Stimulated activated CD4-positive, alpha-beta T cell treated with anti-CD3 and anti-CD28 coated beads, Interleukin-15, amount 100 ng/mL, for 24 hours (primary cell): ENCODE results near the gene UBAP1.
"Not testable (repeated sequence)": the region's sequence is repeated elsewhere in the genome, so short reads cannot be mapped to it uniquely, and the experiment has no call there.

Experiments used
- DNase-seq: peaks from one replicate; pipeline ENCODE4 v3.0.0-alpha.2; 2020

Gene UBAP1

DNA sequence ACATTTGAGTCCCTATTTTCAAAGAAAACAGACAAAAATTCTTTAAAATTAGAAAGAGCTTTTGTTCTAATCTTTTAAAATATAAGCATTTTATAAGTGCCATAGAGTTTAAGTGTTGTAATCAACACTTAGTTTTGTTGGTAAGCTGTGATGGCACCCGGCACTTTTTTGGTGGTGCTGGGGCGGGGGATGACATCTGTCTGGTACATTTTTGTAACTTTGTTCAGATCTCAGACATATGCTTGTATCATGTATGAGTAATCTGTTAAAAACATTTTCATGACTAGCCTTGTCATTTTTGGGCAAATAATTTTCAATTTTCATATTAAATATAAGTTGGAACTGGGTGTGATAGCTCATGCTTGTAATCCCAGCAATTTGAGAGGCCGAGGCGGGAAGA lies 51.7 kb downstream of the UBAP1 start:
- DNase-seq, result no peak

DNA sequence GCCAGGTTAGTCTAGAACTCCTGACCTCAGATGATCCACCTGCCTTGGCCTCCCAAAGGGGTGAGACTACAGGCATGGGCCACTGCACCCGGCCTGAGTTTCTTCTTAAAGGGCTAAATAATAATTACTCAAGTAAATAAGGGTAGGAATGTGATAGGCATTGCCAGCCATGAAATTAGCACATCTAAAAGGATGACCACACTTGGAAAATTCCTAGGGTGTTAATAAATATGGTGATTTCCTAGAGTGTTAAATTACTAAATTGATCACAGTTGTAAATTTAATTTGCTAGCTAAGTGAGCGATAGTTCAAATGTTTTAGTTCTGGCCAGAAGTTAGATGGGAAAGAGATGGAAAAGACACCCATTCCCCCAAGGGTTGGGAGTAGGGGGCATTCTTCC lies 53.4 kb downstream of the UBAP1 start:
- DNase-seq, result no peak

DNA sequence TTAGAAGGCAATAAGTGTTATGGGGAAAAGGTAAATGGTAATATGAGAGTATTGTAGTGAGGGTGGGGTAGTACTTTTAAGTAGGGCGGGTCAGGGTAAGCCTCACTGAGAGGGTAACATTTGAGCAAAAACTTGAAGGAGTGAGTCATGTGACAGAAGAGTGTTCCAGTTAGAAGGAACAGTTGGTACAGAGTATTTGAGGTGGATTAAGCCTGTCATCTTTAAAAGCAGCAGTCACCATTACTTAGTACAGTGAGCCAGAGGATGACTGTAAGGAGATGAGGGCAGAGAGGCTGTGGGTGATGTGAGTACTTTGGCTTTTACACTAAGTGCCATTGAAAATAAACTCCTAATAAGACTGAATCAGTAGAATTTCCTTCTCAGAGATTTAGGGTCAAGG lies 54.8 kb downstream of the UBAP1 start:
- no peak for DNase-seq

DNA sequence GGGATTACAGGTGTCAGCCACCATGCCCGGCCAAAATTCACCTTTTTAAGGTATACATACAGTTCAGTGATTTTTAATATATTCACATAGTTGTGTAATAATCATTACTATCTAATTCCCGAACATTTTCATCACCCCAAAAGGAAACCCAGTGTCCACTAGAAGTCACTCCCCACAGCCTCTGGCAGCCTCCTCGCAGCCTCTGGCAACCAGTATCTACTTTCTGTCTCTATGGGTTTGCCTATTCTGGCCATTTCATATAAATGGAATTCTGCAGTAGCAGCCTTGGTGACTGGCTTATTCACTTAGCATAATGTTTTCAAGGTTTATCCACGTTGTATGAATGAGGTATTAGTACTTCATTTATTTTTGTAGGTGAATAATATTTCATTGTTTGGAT lies 59.0 kb downstream of the UBAP1 start:
- DNase-seq, result no peak

DNA sequence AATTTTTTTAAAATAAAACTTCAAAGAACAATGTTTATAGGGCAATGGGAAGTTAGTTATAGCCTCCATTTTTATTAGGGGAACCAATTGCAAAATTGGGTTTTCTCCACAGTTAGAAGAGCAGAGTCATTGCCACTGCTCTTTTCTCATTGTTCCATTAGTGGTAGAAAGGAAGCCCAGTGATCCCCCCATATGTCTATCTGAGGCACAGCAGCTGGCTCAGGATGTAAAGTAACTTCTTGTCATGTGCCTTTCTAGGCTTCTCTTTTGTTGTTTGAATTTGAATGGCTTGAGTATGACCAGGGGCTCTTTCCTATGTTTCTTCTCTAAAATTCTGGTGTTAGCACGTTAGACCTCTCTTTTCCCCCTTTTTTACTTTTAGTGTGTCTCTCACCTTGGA lies 61.2 kb downstream of the UBAP1 start:
- DNase-seq, result no peak

DNA sequence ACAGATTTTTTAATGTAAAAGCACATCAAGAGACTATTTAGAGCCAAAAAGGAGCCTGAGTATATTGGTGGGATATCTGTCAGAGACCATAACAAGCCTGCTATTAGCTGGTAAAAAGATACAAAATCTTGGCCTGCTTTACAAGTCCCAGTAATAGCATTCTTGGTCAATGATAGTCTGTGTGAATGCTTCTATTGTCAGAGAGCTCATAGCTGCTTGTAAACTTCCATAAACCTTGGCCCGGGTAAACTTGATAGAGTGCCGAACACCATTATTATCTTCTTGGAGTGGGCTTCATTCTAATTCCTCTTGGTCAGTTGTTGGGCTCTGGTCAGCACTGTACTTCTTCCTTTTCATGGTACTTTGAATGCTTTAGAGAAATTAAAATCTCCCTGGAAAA lies 64.0 kb downstream of the UBAP1 start:
- no peak for DNase-seq

DNA sequence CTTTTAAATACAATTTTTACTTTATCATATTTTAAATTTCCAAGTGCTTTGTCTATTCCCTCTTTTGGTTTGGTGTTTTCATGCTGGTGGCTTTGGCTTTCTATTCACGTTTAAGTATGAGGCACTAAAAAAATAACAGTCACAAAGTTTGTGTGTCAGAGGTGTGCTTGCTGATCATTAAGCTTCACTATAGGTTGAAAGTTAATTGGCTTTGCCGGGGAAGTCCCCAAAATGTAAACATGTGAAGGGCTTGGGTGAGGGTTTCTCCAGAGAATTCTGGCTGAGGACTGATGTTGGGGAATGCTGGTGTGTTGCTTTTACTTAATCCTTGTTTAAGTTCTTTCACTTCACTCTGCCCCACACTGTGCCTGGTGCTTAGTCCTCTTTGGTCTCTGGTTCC lies 66.4 kb downstream of the UBAP1 start:
- not testable (repeated sequence) for DNase-seq

DNA sequence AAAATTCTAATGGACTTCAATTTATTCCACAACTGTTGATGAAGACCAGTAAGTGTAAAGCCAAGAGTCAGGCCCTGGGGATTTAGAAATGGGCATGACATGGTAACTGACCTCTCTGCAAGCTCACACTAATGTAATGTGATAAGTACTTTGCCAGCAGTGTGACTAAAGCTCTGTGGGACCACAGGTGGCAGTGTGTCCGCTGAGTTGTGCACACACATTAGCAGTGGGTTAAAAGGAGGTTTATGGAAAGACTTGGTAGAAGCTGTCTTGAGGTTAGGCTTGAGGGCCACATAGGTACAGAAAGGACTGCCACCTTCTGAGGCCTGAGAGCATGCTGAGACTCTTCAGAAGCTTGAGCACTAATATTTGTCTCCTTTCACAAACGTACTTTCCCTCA lies 67.6 kb downstream of the UBAP1 start:
- DNase-seq, result no peak

DNA sequence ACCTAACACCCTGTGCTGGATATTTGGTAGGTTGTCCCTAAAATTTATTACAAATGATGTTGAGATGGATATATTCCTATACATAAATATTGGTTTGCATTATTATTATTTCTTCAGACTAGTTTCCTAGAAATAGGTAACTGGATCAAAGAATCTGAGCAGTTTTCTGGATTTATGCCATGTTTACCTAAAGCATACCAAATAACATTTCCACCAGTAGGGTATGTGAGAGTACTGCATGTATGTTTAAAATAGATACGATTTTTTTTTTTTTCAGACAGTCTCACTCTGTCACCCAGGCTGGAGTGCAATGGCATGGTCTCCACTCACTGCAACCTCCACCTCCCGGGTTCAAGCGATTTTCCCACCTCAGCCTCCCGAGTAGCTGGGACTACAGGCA lies 68.9 kb downstream of the UBAP1 start:
- not testable (repeated sequence) for DNase-seq

DNA sequence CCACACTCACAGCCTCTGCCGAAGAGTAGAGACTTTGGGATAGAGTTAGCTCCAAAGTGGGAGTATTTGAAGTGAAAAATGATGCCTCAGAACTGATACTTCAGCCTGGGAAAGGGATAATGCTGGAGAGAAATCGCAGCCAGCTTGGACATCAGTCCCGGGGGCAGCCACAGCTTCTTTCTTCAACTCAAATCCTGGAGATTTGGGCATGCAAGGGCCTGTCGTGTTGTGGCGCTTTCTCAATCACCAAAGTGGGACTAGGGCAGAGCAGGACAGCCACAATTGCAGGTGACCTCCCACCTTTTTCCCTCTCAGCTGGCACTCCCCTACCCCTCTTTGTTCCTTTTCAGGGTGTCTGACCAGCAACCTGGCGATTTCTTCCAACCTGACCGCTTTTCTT lies 70.4 kb downstream of the UBAP1 start:
- no peak for DNase-seq

DNA sequence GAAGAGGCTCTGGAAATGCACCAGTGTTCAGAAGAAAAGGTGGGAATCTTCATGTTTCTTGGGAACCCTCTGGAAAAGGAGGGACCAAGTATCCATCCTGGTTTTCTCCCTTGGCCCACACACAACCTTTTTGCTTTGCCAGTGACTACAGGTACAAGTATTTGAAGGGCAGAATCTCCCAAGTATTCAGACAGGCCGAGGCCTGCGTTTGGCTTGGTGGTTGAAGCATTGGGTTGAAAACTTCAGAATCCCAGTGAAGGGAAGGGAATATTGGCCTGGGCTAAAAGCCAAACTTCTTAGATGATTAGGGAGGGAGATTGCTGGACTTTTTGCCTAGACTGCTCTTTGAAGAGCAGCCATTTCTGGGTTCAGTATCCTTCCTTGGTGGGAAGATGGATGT lies 71.9 kb downstream of the UBAP1 start:
- no peak for DNase-seq

DNA sequence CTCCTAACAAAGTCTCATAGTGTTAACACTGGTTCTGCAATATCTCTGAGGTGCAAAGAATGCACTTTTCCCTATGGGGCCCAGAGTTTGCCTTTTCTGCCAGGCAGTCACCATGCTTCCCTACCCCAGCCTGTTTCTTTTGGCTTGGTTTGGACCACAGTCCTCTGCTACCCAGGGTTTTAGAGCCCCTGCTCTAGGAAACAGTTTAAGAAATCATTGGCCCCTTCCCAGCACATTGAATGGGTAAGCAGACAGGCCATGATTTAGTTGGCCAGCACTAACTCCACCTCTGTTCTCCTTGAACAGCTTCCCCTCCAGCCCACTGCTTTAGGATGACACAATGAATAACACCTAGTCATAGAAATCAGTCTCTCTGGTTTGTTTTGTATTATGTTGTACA lies 73.2 kb downstream of the UBAP1 start:
- no peak for DNase-seq

DNA sequence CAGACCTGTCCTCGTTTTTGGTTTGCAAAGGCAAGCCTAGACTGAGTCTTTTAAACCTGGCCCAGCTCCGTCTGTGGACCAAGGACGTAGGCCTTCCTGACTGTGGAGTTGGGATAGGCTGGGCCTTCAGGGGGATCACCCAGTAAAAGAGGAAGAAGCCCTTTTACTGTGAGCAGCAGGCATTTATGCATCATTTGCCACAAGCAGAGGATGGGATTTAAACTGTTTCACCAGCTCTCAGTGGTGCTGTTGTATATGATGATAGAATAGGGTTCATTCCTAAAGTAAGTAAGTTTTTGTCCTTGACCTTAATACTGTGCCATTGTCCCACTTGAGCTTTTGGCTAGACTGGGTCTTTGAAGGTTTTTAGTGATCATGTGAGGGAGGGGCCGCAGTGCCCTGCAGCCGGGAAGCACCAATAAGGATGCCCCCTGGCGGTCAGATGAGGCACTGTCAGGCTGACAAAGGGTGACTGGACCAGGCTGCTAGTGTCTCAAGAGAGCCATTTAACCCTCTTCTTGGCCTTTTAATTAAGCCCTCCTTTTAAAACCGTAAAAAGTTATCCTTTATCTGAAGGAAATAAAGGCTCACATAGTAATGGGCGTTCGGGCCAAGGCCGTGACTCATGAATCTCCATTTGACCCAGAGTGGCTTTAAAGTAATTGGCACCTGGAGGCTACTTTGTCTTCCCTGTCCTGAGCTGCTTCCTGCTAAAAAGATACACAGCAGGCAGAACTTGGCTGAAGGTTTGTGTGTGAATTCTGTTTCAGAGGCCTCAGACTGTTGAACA lies 74.0 kb downstream of the UBAP1 start:
- DNase-seq, result peak; percentile 63

DNA sequence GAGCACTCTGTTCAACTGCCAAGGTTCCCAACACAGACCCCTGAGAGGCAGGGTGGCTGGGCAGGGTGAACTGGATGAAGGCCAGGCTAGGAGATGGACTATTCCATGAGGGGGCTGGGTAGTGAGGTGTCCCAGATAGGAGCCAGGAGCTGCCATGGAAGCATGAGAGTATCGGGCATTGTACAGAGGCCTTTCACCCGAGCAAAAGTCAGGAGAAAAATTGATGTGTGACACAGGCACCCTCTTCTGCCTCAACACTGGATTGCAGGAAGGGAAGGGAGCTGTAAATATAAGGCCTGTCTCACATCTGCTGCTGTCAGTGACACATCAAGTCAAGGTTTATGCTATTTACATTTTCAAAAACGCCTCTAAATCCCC lies 74.6 kb downstream of the UBAP1 start:
- no peak for DNase-seq

DNA sequence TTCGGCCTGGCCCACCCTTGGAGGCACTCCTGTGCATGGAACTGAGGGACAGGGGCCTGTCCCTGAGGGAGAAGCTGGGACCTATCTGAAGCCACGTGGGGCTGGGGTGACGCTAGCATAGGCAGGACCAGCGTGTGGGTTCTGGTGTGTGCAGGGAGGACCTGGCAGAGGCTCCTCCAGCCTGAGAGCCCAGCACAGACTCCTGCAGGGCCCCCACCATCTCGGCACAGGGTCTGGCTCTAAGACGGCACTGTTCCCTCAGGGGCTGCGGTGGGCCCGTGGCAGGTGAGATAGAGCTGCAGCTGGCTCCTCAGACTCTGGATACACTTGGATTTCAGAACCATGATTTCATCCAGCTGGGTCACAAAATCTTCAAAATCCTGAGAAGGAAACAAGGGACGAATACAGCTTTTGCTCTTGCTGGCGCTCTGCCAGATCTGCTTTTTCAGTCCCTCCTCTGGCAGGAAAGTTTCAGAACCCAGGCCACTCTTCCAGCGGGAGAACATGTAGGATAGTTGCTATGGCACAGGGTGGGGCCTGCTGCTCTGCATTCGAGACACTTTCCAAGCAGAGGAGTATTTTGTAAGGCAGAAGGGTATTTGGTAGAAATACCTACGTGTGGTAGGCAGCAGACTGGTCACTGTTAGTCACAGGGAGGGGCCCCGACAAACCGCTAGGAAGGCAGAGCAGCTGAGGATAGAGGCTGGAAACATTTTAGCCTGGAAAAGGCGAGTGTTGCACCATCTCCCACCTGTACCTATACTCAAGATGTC lies 75.5 kb downstream of the UBAP1 start:
- no peak for DNase-seq

DNA sequence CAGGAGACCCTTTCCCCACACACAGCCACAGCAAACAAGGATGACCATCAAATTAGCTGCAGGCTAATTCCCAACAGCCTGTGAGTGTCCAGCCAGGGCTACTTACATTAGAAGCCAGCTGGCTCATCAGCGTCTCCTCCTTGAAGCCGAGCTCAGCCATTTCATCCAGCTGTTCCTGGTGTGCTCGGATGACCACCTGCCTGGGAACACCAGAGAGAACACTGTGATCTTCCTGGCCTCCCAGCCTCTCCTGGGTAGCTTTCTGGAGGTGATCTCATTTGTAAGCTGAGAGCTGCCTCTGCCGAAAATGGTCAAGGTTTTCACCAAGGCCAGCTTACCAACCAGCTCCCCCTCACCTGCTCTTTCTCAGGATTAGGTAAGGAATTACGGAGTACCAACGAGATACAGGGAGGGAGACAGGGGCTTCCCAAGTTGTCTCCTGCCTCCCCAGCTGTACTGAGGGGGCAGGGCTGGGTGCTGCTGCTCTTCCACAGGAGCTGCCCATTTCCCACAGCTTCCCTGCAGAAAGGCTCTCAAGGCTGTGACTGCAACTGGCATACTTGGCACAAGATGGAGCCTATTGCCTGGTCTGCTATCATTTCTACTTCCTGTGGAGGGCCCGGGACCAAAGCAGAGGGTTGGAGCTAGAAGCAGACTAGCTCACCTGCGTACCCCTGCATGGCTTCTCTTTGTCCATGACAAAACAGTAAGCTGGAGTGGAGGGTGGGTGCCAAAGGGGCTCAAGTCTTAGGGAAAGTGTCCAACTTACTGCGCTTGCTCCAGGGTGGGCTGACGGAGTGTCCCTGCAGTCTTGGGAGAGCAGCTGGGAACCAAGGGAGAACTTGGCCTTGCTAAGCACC lies 76.4 kb downstream of the UBAP1 start:
- DNase-seq, result no peak

DNA sequence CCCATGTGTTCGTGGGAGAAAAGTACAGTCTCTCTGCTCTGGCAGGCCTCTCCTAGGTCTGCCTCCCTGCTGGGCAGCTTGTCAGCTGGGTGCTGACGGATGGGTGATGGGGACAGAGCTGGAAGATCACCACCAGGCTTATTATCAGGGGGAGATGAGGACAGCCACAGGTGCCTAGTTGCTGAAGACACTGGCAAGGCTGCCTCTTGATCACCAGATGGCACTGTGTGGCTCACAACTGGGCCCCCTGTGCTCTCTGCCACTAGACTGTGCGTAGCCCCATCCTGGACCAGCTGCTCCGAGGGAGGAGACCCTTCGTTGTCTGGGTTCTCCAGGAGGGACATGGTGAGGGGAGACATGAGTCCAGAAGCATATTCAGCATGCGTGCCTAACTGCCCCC lies 77.3 kb downstream of the UBAP1 start:
- no peak for DNase-seq

DNA sequence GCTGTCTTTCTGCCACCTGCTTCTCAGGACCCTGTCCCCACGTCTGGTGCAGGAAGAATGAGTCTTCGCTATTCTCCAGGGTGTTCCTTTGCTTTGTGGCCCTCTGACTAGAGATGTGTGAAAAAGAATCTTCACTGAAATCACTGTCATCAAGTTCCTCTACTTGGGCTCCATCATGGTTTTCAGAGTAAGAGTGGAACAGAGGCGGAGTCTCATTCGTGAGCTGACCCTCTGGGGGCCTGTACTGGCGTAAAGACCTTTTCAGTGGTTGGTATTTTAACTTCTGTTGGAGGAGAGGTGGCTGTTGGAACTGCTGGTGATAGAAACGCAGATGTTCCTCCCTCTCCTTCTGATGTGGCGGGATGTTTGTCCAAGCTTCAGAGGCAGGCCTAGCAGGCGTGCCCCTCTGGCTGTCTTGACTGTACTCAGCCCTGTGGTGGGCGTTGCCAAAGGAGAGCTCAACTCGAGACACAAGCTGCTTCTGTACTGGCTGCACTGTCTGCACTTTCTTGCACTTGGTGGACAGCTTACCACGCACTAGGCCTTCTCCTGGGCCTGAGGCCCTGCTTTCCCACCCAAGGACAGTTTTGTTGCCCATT lies 78.2 kb downstream of the UBAP1 start:
- DNase-seq, result no peak

DNA sequence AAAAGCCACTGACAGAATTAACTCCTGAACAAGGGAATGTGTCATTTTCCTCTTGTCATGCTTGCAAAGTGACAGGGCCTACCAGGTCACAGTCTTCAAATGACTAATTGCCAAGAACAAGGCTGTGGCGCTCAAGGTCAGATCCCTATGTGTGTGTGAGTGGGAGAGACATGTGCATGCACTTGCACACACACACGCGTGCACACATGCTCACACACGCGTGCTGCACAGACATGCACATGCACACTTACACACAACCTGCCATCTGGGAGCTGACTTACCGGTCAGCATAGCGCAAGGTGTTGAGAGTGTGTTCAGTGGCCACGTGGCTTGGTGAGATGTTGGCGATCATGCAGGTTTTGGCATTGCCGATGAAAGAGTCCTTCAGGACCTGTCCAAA lies 80.5 kb downstream of the UBAP1 start:
- DNase-seq, result no peak

DNA sequence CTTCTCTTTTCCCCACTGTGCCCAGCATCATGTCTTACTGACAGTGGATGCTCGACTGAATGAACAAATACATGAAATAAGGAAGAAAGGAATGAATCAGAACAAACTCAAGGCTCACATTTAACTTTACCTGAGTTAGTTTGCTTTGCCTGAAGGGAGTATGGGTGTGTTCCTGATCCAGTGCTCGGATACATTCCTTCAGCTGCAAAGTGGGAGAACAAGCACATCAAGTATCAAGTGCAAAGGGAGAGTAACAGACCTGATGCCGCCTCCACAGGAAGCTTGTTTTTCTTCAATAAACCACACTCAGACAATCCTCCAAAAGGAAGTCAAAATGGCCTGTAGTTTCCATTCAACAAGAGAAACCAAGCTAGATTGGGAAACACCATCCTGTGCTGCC lies 84.1 kb downstream of the UBAP1 start:
- no peak for DNase-seq

DNA sequence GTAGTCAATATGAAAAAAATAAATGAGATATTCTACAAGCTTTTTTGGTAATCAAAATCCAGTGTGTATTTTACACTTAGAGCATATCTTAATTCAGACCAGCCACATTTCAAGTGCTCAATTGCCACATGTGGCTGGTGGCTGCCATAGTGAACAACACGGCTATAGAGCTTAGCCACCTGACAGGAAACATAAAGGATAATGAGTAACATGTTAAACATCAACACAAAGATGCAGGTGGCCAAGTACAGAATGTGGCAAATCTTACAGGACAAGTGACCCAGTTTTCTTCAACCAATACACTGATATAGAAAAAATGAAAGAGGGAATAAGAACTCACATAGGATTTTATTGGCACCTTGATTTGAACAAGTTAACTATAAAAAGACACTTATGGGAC lies 88.8 kb downstream of the UBAP1 start:
- no peak for DNase-seq

DNA sequence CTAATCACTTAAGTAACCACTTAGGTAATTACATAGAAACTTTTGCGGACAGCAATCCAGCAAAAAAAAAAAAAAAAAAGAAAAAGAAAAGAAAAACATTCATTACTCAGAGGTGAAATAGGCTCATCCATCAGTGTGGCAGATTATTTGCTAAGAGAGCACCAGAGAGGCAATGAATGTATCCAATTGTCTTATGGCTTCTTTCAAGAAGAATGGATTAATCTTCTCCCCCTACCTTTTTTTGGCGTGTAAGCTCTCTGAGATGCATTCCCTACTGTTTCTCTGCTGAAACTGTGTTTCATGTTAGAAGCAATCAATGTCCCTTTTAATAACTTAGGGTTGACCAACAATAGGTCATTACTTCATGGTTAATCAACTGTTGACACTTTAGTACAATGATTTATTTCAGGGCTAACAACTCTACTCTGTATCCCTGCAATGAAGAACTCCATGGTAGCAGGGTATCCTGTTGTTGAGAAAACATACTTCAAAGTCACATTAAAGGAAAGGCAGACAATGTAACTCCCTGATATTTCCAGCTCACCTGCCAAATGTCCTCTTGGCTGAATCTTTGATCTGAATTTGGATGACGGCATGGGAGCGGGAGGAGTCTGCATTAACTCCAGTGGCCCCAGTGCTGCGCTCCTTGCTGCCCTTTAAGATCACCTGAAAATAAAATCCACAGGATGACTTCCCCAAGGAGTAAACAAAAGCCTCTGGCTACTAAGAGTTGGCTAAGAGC lies 92.6 kb downstream of the UBAP1 start:
- DNase-seq, result no peak
